Measurements from ENCODE around the gene HINT3.

- TF ChIP-seq CTCF (IDR thresholded peaks at IDR 0.05) (no peak), POLR2A (IDR thresholded peaks at IDR 0.05) (no peak)
Observed at GRCh38 chr6:125954735-125955339, 1.7 kb upstream of the HINT3 start.
